NCI-H345 treated with DMSO at 0.1 percent for 48 hours (cell line): ENCODE data around the gene ST8SIA4.

Experiments used
- DNase-seq: peaks from one replicate; lab custom pipeline; 2025; ENCODE audit not compliant: unreplicated experiment; lab: John Stamatoyannopoulos, UW

ST8SIA4 gene

GRCh38 chr5:100903039-100903887 lies at the start of gene ST8SIA4:
ST8SIA4 (minus strand) TSS chr5:100903282; CDS start chr5:100902955, 327 bp downstream.
- peak; percentile 84 for DNase-seq

DNA sequence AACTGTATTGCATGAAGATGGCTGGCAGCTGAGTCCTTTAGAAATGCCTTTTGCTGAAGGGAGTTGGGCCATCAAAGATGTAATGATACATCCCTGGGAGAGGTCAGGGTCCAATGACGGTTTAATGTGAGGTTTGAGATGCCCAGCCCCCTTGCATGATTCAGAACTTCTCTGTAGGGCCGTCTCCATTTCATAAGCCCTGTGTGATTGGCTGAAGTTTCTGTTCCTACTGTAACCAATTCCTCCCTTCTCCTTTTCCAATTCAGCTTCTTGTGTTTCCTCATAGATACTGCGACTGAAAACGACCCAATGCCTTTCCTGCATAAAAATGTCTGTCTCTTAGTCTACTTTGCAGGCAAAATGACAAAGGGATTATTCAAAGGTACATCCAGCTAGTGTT lies 47.9 kb upstream of the ST8SIA4 start:
- DNase-seq, result no peak

- no peak for DNase-seq
Measured at GRCh38 chr5:100913298-100913697, 10.2 kb upstream of the ST8SIA4 start.

DNA sequence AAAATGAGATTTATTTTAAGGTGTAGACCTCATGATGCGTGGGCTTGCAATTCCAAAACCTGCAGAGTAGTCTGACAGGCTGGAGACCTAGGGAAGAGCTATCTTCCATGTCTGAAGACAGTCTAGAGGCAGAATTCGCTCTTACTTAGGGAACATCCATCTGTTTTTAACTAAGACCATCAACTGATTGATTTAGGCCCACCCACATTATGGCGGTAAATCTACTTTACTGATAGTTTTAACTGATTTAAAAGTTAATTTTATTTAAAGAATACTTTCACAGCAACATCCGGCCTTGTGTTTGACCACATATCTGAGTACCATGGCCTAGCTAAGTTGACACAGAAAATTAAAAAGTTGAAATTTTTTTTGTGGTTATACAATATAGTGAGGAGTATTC lies 6.0 kb upstream of the ST8SIA4 start:
- DNase-seq, result no peak

- DNase-seq, result no peak
Measured at GRCh38 chr5:100905259-100905914, 2.3 kb upstream of the ST8SIA4 start.

DNA sequence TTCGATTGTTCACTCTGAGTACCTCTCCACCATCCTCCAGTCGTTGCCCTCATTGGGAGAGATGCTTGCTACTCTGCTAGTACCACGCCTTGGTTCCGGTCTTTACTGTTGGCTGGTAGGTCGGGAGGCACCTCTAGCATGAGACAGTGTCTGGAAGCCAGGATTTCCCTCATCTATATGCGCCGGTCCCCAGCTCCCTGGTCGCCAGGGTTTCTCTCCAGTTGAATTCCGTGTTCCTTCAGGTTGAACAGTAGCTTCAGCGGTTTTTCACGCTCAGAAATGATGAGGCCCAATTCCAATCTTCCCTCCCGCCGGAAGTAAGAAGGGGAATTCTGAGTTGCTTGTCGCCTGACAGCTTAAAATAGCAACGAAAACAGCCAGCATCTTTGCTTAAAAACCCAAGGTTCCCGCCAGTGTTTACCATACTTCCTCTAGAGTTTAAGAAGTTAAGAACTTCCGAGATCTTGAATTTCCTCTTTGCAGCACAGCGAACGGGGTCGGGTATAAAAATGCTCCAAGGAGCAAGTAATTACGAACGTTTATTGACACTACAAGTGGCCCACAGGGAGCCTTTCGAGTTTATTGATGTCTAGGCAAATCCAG lies 1.3 kb upstream of the ST8SIA4 start:
- DNase-seq, result no peak

DNA sequence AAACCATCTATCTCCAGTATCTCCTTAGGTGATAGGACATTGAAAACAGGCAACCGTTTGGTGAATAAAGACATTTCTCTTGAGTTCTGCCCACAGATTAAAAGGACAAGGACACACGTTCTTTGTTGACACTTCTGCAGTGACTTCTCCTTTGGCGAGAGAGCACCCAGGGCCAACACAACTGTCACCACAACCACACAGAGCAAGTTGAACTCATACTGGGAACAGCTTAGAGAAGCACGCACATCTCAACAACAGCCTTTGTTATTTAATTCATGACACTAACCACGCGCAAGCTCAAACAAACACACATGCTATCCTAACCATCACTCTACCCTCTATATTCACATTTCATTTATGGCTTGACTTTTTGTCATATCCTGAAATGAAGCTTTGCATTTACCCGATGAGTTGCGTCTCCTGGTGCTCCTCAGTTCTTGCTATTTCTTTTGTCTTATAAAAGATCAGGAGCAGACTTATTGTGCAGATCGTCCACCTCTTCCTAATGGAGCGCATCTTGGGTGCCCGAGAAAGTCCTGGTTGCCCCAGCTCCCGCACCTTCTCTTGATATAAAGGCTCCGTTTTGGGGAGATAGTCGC lies 543 bp downstream of the ST8SIA4 start:
- DNase-seq, result peak; percentile 30

DNA sequence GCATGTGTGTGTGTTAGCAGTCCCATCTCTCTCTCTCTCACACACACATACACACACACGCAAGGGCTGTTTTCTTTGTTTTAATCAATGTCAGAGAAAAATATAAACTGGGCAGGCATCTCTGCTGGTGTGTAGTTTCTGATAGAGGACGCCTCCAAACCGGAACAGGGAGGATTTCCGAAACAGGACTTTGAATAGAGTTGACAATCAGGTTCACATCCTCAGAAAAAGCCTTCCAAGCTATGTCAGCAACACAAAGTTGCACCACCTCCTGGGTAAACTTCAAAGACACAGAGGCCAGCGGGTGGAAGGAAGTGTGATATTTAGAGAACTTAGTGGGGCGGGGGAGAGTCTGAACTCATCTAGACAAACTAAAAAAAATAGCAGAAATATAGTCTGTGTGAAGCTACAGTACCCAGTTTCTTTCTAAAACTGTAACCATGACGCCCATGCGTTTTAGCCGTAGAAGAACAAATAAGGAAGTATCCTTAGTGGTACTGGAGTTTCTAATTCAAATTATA lies 1.2 kb downstream of the ST8SIA4 start:
- peak; percentile 33 for DNase-seq

DNA sequence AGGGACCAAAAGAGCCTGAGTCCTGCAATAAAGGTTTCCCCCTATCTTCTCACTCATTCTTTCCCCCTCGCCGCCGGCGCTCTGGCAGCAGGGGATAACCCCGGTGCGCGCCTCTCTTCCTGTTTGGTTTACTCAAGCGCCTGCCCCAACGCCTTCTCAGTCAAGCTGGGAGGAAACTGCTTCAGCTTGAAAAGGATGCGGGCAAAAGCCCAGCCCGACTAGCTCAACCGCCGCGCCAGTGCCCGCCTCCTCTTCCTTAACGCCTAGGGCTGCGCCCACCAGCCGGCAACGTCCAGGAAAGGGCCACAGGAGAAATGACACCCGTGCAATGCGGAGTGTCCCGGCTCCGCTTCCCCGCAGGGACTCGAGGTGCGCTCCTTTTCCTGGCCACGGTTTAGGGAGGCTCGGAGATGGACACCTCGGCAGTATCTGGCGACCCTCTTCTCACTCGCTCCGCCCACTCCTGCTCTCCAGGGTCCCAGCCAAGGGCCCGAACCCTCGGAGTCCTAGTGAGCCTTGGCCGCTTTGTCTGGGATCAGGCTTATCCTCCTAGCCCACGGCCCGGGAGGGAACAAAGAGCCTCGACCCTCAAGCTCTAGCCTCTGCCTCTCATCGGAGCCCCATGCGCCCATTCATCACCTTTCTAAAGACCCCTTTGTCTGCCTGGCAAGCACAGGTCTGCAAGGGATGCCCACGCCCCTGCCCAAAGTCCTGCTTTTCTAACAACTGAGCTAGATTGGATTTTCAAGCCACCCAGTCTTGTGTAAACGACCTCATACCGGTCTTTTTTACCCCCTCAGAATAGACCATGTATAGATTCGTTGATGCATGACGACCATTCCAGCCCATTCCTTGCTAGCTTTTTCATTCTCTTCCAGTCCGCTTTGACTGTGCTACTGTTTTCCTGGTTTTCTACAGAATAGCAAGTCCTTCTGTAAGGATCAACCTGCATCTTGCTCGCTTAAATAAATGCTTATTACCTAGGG lies 2.0 kb downstream of the ST8SIA4 start:
- peak; percentile 52 for DNase-seq

- DNase-seq, result peak; percentile 15
Measured at GRCh38 chr5:100900142-100900795, 2.8 kb downstream of the ST8SIA4 start.

- DNase-seq, result no peak
Measured at GRCh38 chr5:100899675-100900074, 3.4 kb downstream of the ST8SIA4 start.

DNA sequence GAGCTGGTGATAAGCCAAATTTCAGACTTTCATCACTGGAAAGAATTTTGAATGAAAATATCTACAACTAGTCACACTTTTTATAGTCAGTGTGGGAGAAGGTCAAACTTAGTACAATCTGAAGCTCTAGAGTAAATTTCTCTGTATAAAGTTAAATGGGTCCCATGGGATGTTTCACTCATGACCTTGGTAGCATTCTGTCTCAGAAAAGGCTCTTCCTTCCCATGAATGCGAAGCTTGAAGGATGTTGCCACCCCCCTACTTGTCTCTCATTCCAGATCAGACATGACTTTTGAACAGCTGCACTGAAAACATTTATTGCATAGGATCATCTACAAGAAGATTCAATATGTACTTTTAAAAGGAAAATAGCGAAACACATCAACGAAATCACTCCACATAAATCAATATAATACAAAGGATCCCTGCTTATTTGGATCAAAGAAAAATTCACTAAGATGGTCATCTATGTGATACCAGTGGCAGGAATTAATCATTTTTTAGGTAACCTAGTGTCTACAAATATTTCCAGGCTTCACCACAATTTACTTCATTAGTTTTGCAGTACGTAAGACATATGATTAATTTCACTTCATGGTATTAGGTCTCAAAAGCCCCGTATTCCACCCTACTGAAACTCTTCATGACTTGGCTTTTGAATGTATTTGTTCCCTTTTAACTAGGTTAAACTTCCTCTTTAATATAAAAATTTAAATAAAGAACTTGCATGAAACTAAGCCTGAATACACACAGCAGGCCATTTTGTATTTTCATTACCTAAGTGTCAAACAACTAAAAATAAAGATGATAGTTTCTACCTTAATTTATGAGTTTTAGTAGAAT lies 4.4 kb downstream of the ST8SIA4 start:
- DNase-seq, result no peak

DNA sequence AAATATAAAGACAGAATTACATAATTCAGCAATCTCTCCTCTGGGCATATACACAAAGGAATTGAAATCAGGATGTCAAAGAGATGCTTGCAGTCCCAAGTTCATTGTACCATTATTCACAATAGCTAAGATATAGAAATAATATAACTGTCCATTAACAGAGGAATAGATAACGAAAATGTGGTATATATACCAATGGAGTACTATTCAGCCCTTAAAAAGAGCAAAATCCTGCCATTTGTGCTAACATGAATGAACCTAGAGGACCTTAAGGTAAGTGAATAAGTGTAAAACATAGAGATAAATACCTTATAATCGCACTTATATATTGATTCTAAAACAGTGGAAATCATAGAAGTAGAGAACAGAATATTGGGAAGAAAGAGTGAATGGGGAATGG lies 7.0 kb downstream of the ST8SIA4 start:
- no peak for DNase-seq

DNA sequence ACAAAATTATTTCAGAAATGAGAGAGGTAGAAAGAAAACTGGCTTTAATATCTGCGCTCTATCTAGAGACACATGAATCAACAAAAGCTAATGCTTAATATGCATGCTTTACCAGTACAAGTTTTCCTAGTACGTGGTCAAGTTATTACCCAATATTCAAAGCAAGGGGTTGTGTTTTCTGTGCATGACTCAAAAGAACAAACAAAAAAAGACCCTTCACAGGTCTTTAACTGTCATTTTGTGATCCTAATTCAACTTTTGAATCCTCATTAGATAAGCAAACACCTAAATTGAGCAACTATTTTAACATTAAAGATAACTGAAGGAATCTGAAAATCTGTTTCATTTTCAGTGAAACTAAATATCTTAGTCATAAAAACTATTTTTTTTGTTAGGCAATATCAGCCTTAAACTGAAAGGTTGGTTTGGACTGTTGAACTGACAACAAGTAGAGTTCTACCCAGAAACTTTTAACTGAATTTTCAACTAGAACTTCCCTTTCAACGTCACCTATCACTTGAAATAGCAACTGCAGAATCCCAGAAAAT lies 12.5 kb downstream of the ST8SIA4 start:
- DNase-seq, result no peak

GRCh38 chr5:100889896-100890295 lies 13.2 kb downstream of the ST8SIA4 start:
- no peak for DNase-seq

GRCh38 chr5:100889165-100889743 lies 13.8 kb downstream of the ST8SIA4 start:
- no peak for DNase-seq

GRCh38 chr5:100877274-100877673 lies 25.8 kb downstream of the ST8SIA4 start:
- no peak for DNase-seq
